Measurements from ENCODE around the gene PARD6B. TPM values are rescaled to one million over a fixed set of nuclear protein-coding genes. Genes with fewer than 3 reads are reported as not detected.
A peak's percentile ranks its signal among the peaks of the same experiment; 100 is the strongest.

The PARD6B gene
- total and polyA plus RNA-seq, 2 of the 13 experiments (the other 11 are each of a cell fraction or from before 2014, with no cell fraction given) = 6.9 to 22.2 TPM

- TF ChIP-seq ZNF530 (CRISPR knock-in tag; IDR thresholded peaks at IDR 0.05; ENCODE audit: low read depth) = no peak
- TF ChIP-seq NCOA1 (CRISPR knock-in tag; IDR thresholded peaks at IDR 0.05) = no peak
- no peak for TF ChIP-seq MXD4 (CRISPR knock-in tag; IDR thresholded peaks at IDR 0.05)
- TF ChIP-seq, protein P1, sequence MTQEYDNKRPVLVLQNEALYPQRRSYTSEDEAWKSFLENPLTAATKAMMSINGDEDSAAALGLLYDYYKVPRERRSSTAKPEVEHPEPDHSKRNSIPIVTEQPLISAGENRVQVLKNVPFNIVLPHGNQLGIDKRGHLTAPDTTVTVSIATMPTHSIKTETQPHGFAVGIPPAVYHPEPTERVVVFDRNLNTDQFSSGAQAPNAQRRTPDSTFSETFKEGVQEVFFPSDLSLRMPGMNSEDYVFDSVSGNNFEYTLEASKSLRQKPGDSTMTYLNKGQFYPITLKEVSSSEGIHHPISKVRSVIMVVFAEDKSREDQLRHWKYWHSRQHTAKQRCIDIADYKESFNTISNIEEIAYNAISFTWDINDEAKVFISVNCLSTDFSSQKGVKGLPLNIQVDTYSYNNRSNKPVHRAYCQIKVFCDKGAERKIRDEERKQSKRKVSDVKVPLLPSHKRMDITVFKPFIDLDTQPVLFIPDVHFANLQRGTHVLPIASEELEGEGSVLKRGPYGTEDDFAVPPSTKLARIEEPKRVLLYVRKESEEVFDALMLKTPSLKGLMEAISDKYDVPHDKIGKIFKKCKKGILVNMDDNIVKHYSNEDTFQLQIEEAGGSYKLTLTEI (CRISPR knock-in tag; conservative IDR thresholded peaks at IDR 0.05) = no peak
- TF ChIP-seq ZFAT (CRISPR knock-in tag; conservative IDR thresholded peaks at IDR 0.05) = no peak
- TF ChIP-seq ISX (CRISPR knock-in tag; conservative IDR thresholded peaks at IDR 0.05) = no peak
- TF ChIP-seq NR2C2 (CRISPR knock-in tag; IDR thresholded peaks at IDR 0.05; ENCODE audit: borderline replicate concordance) = peak; percentile 25; the same call in 1 of the 2 replicates
- no peak for TF ChIP-seq SP140L (CRISPR knock-in tag; IDR thresholded peaks at IDR 0.05; ENCODE audit: borderline replicate concordance)
- 0 out of 2 replicates have a peak, but pooled peaks have one; percentile 47 for TF ChIP-seq ZNF558 (CRISPR knock-in tag; IDR thresholded peaks at IDR 0.05; ENCODE audit: borderline replicate concordance)
- TF ChIP-seq, protein P2, sequence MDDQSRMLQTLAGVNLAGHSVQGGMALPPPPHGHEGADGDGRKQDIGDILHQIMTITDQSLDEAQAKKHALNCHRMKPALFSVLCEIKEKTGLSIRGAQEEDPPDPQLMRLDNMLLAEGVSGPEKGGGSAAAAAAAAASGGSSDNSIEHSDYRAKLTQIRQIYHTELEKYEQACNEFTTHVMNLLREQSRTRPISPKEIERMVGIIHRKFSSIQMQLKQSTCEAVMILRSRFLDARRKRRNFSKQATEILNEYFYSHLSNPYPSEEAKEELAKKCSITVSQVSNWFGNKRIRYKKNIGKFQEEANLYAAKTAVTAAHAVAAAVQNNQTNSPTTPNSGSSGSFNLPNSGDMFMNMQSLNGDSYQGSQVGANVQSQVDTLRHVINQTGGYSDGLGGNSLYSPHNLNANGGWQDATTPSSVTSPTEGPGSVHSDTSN (CRISPR knock-in tag; IDR thresholded peaks at IDR 0.05; ENCODE audit: borderline replicate concordance) = no peak
- TF ChIP-seq NFIB (CRISPR knock-in tag; IDR thresholded peaks at IDR 0.05; ENCODE audit: borderline replicate concordance) = no peak
- TF ChIP-seq ZNF567 (CRISPR knock-in tag; IDR thresholded peaks at IDR 0.05; ENCODE audit: borderline replicate concordance) = no peak
- TF ChIP-seq, protein P3, sequence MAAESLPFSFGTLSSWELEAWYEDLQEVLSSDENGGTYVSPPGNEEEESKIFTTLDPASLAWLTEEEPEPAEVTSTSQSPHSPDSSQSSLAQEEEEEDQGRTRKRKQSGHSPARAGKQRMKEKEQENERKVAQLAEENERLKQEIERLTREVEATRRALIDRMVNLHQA (CRISPR knock-in tag; IDR thresholded peaks at IDR 0.05) = no peak
- no peak for TF ChIP-seq ZNF562 (CRISPR knock-in tag; IDR thresholded peaks at IDR 0.05; ENCODE audit: borderline replicate concordance)
- no peak for TF ChIP-seq ZNF207 (IDR thresholded peaks at IDR 0.05; ENCODE audit: borderline replicate concordance)
- TF ChIP-seq HBP1 (CRISPR knock-in tag; IDR thresholded peaks at IDR 0.05; ENCODE audit: low read depth) = no peak
- TF ChIP-seq, protein P4, sequence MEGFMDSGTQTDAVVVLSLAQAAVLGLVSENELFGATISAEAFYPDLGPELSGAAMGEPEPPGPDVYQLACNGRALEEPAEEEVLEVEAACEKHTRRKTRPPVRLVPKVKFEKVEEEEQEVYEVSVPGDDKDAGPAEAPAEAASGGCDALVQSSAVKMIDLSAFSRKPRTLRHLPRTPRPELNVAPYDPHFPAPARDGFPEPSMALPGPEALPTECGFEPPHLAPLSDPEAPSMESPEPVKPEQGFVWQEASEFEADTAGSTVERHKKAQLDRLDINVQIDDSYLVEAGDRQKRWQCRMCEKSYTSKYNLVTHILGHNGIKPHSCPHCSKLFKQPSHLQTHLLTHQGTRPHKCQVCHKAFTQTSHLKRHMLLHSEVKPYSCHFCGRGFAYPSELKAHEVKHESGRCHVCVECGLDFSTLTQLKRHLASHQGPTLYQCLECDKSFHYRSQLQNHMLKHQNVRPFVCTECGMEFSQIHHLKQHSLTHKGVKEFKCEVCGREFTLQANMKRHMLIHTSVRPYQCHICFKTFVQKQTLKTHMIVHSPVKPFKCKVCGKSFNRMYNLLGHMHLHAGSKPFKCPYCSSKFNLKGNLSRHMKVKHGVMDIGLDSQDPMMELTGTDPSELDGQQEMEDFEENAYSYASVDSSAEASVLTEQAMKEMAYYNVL (CRISPR knock-in tag; IDR thresholded peaks at IDR 0.05; ENCODE audit: borderline replicate concordance) = no peak
- no peak for TF ChIP-seq MED8 (CRISPR knock-in tag; IDR thresholded peaks at IDR 0.05; ENCODE audit: insufficient replicate concordance)
- no peak for TF ChIP-seq E2F5 (CRISPR knock-in tag; conservative IDR thresholded peaks at IDR 0.05)
Measured at GRCh38 chr20:50728981-50729874, 2.2 kb upstream of the PARD6B start (continued).

Measured in HepG2 (cell line).